ENCODE measurements around the gene HERC3. TPM values are rescaled to one million over a fixed set of nuclear protein-coding genes. Genes with fewer than 3 reads are reported as not detected.

The HERC3 gene
- total and polyA plus RNA-seq, 2 experiments from 2014 or later = 2.2 to 2.4 TPM

DNA sequence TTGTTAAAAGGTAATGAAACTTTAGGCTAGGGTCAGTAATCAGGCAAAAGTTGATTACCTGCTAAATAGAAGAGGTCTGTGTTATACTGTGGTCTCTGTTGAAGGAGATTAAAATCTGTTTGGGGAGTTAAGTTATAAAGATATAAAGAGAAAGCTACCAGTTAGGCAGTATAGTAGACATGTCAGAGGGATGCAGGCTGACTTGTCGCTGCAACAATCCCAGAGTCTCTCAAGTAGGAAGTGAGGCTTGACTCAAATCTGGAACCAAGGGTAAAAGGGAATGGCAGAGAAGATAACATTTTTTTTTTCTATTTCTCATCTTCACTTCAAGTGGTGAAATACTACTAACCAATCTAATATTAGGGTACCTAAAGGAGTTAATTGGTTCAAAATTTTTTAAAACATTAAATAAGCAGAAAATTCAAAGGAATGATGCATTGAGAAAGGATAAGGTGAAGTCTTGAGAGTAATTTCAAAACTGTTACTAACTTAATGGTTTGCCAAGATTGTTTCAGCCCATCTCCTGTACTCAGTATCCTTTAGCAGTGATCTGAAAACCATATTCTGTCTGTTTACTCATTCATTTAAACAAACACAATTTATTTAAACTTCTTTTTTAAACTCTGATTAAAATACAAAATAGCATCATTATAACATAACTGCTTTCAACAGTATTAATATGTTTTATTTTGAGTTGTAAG, 12.8 kb downstream of the HERC3 start:
- H3K27ac Mint-ChIP-seq = no peak overlapping the region
- Histone ChIP-seq H3K27me3 (ENCODE audit: insufficient read depth) (no peaks in the 10 kb centered on the region), H3K4me3 (no peak overlapping the region), H3K36me3 (ENCODE audit: insufficient read depth) (no peaks in the 10 kb centered on the region), H3F3A (replicated peaks; ENCODE audit: low read depth) (no peaks in the 10 kb centered on the region), H3K4me1 (ENCODE audit: insufficient read depth) (peaks cover 4% of the 10 kb centered on the region), H3K4me2 (no peak overlapping the region), H3K79me2 (replicated peaks; ENCODE audit: insufficient read depth) (no peaks in the 10 kb centered on the region), H3K27ac (ENCODE audit: low read depth) (no peak overlapping the region), H3K9me2 (ENCODE audit: insufficient read depth) (0 out of 2 replicates have a peak, but pooled peaks cover 5% of the 10 kb centered on the region), H4K20me1 (replicated peaks; ENCODE audit: insufficient read depth) (no peaks in the 10 kb centered on the region), H2AFZ (no peak overlapping the region)
- peaks cover 7% of the 10 kb centered on the region for H3K36me3 Mint-ChIP-seq (ENCODE audit: low read depth)
- H3K4me3 Mint-ChIP-seq = no peak overlapping the region
- H3K9me3 Mint-ChIP-seq = peaks cover 4% of the 10 kb centered on the region; the same call in 2 of the 3 replicates
- DNase-seq (ENCODE audit: low spot score) (no peak), ATAC-seq (no peak)
- TF ChIP-seq, protein P1, sequence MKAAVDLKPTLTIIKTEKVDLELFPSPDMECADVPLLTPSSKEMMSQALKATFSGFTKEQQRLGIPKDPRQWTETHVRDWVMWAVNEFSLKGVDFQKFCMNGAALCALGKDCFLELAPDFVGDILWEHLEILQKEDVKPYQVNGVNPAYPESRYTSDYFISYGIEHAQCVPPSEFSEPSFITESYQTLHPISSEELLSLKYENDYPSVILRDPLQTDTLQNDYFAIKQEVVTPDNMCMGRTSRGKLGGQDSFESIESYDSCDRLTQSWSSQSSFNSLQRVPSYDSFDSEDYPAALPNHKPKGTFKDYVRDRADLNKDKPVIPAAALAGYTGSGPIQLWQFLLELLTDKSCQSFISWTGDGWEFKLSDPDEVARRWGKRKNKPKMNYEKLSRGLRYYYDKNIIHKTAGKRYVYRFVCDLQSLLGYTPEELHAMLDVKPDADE (IDR thresholded peaks at IDR 0.05) = no peak
- TF ChIP-seq CREB1 (CRISPR knock-in tag; IDR thresholded peaks at IDR 0.05; ENCODE audit: low read depth) = no peak
- TF ChIP-seq POLR2AphosphoS5 (IDR thresholded peaks at IDR 0.05; ENCODE audit: low read depth) = no peak
- no peak for TF ChIP-seq EZH2phosphoT487 (IDR thresholded peaks at IDR 0.05; ENCODE audit: unreplicated experiment)
- TF ChIP-seq EZH2 (IDR thresholded peaks at IDR 0.05; ENCODE audit: low read depth, unreplicated experiment) = no peak
- no peak for TF ChIP-seq NANOG (IDR thresholded peaks at IDR 0.05; ENCODE audit: borderline replicate concordance)
- no peak for TF ChIP-seq JUNB (IDR thresholded peaks at IDR 0.05; ENCODE audit: unreplicated experiment)
- TF ChIP-seq STAT1 (IDR thresholded peaks at IDR 0.05; ENCODE audit: unreplicated experiment) = no peak
- no peak for TF ChIP-seq ZNF331 (CRISPR knock-in tag; IDR thresholded peaks at IDR 0.05; ENCODE audit: low read depth)
- TF ChIP-seq REST (IDR thresholded peaks at IDR 0.05; ENCODE audit: unreplicated experiment) = no peak
- TF ChIP-seq, protein P2, sequence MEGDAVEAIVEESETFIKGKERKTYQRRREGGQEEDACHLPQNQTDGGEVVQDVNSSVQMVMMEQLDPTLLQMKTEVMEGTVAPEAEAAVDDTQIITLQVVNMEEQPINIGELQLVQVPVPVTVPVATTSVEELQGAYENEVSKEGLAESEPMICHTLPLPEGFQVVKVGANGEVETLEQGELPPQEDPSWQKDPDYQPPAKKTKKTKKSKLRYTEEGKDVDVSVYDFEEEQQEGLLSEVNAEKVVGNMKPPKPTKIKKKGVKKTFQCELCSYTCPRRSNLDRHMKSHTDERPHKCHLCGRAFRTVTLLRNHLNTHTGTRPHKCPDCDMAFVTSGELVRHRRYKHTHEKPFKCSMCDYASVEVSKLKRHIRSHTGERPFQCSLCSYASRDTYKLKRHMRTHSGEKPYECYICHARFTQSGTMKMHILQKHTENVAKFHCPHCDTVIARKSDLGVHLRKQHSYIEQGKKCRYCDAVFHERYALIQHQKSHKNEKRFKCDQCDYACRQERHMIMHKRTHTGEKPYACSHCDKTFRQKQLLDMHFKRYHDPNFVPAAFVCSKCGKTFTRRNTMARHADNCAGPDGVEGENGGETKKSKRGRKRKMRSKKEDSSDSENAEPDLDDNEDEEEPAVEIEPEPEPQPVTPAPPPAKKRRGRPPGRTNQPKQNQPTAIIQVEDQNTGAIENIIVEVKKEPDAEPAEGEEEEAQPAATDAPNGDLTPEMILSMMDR (conservative IDR thresholded peaks at IDR 0.05; ENCODE audit: low read depth in 2 of 2) = no peak
- no peak for TF ChIP-seq ZNF462 (CRISPR knock-in tag; IDR thresholded peaks at IDR 0.05)
- no peak for TF ChIP-seq ZNF114 (CRISPR knock-in tag; IDR thresholded peaks at IDR 0.05)
- no peaks in the 10 kb centered on the region for H3K27me3 Mint-ChIP-seq (ENCODE audit: insufficient read depth, low read depth, poor library complexity)
- H3K4me1 Mint-ChIP-seq = peaks cover 10% of the 10 kb centered on the region; the same call in 2 of the 3 replicates
